GM23248 (cell line): ENCODE measurements around the gene HACE1.

Source experiments
- EZH2 ChIP-seq: fragments of 200-600 bp; sonication (generic); IDR thresholded peaks from 2 replicates; pipeline ENCODE4 v1.6.1; 2018; ENCODE audit warnings: antibody characterized with exemption, mild to moderate bottlenecking; ENCODE audit not compliant: insufficient read depth, poor library complexity, severe bottlenecking
- EZH2phosphoT487 ChIP-seq: fragments of 200-600 bp; sonication (generic); IDR thresholded peaks from 2 replicates; pipeline ENCODE4 v1.6.1; 2018; ENCODE audit warnings: antibody characterized with exemption, moderate library complexity, mild to moderate bottlenecking, low read depth; ENCODE audit not compliant: insufficient read depth

GRCh38 chr6:104700371-104701185, 159.1 kb downstream of the HACE1 start:
- no peak for TF ChIP-seq EZH2
- TF ChIP-seq EZH2phosphoT487: no peak
